COR-L47 (cell line): Measurements from ENCODE around the gene IGFBPL1.
"Not testable (repeated sequence)": the region's sequence is repeated elsewhere in the genome, so short reads cannot be mapped to it uniquely, and the experiment has no call there.

ENCODE experiments used
- DNase-seq: peaks from one replicate; lab custom pipeline; 2025; lab: John Stamatoyannopoulos, UW

The IGFBPL1 gene, protein sequence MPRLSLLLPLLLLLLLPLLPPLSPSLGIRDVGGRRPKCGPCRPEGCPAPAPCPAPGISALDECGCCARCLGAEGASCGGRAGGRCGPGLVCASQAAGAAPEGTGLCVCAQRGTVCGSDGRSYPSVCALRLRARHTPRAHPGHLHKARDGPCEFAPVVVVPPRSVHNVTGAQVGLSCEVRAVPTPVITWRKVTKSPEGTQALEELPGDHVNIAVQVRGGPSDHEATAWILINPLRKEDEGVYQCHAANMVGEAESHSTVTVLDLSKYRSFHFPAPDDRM

GRCh38 chr9:38423973-38424843 lies at the start of gene IGFBPL1:
IGFBPL1 (minus strand) TSS chr9:38424454; CDS start chr9:38424424, 30 bp downstream.
- peak; percentile 76 for DNase-seq

- not testable (repeated sequence) for DNase-seq
These were observed 48.5 kb upstream of the IGFBPL1 start for GRCh38 chr9:38472583-38473249.

GRCh38 chr9:38467404-38467803 lies 43.1 kb upstream of the IGFBPL1 start:
- DNase-seq = no peak

GRCh38 chr9:38453835-38454234 lies 29.6 kb upstream of the IGFBPL1 start:
- DNase-seq = no peak

GRCh38 chr9:38451162-38451561 lies 26.9 kb upstream of the IGFBPL1 start:
- no peak for DNase-seq

DNA sequence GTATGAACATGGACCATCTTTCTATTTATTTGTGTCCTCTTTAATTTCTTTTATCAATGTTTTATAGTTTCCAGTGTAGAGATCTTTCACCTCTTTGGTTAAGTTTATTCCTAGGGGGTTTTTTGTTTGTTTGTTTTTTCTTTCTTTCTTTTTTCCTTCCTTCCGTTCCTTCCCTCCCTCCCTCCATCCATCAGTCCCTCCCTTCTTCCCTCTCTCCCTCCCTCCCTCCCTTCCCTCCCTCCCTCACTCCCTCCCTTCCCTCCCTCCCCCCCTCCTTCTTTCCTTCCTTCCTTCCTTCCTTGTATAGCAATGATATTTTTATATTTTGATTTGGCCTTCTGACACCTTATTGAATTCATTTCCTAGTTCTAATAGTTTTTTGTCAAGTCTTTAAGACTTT lies 23.4 kb upstream of the IGFBPL1 start:
- DNase-seq = no peak

GRCh38 chr9:38445154-38446043 lies 21.1 kb upstream of the IGFBPL1 start:
- no peak for DNase-seq

DNA sequence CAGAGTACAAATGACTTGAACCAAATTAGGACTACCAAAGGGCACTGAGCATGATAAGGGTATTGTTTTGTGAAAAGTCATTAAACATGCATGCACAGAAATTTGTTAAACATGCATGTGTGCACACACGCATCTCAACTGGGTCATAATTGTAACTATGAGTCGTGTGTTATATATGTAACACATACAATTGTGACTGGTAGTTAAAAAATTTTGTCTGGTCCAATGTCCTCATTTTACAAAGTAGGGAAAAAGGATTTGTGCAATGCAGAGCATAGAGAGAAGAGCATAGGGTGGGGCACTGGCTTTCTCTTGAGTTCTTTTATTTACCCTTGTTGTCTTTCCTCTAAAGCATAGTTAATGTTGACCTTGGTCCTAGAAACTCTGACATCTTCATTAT lies 19.3 kb upstream of the IGFBPL1 start:
- no peak for DNase-seq

- DNase-seq = no peak
These were observed 18.9 kb upstream of the IGFBPL1 start for GRCh38 chr9:38443181-38443580.

GRCh38 chr9:38442473-38443096 lies 18.3 kb upstream of the IGFBPL1 start:
- no peak for DNase-seq

GRCh38 chr9:38441347-38442085 lies 17.3 kb upstream of the IGFBPL1 start:
- no peak for DNase-seq

DNA sequence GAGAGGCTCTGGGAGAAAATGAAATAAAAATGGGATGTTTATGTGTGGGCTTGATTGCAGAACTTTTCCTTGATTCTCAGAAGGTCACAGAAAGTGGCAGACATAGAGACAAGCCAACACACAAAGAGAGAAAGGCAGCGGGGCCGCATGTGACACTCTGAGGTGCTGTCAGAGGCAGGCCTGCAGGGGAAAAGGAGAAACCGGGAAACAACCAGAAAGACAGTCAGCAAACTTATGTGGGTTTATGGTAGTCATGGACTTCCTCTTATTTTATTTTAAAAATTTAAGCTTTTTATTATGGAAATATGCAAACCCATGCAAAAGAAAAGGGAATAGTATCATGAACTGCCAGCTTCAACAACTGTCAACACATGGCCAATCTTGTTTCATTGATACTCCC lies 16.3 kb upstream of the IGFBPL1 start:
- no peak for DNase-seq

DNA sequence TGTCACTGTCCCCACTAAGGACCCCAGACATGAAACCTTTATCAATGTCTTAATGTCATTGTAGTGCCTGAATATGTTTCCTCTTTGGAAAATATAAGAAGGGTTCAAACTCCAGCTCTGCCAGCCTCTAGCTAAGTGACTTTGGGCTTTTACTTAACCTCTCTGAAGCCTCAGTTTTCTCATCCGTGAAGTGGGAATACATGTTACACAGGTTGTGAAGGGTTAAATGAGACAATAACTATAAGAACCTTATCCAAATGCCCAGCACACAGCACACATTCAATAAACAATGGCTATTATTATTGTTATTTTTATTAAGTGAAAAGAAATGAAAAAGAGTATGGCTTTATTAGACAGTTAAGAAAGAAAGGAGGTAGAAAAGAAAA lies 15.7 kb upstream of the IGFBPL1 start:
- no peak for DNase-seq

DNA sequence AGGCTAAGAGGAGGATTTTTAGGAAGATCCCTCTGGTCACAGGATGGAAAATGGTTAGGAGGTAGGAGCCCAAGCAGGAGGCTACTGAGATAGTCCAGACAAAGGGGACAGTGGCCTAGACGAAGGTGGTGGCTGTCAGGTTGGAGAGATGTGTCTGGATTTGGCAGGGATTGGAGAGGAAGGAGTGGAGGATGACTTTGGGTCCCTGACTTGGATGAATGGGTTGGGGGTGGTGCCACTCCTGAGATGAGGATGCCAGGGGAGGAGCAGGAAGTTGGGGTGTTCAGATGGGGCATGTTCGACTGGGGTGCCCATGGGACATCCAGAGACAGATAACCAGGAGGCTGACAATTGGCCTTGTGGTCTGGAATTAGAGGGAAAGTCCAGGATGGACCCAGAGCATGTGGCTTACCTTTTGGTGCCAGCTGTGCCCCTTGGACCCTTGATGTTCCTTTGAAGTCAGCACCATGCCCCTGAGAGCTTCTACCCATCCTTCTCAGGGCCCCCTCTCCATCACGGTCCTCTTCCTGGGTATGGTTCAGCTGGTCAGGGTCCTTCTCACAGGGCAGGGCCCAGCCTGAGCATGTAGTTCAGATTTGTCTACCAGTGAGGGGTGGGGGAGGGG lies 15.1 kb upstream of the IGFBPL1 start:
- no peak for DNase-seq

GRCh38 chr9:38437193-38437823 lies 13.1 kb upstream of the IGFBPL1 start:
- DNase-seq = no peak

- DNase-seq = no peak
These were observed 12.5 kb upstream of the IGFBPL1 start for GRCh38 chr9:38436708-38437107.

- DNase-seq = no peak
These were observed 11.3 kb upstream of the IGFBPL1 start for GRCh38 chr9:38435521-38435920.

DNA sequence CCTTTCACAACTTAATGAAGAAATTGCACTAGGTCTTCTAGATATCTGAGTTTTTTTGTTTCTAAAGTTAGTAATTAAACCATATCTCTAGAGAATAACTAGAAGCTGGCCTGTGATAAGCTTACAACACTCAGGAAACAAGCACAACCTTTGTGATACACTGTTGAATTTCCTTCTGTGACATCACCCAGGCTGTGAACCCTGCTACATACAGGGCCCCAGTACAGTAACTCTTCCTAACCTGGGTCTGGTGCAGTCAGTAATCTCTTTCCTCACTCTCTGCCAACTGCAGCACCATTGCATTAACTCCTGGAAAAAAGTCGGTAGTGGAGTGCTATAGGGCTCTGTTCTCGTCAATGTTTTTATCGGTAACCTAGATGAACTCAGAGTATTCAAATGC lies 10.6 kb upstream of the IGFBPL1 start:
- no peak for DNase-seq

- no peak for DNase-seq
These were observed 10.1 kb upstream of the IGFBPL1 start for GRCh38 chr9:38434365-38434764.
